MM.1S (cell line): ENCODE data around the gene XXYLT1.

ENCODE experiments used
- EZH2 ChIP-seq: fragments of 300-600 bp; sonication (generic); optimal IDR thresholded peaks from 2 replicates; pipeline ENCODE3; 2017; ENCODE audit warnings: low read depth, mild to moderate bottlenecking, antibody characterized with exemption, low read length, mixed read lengths
- TF ChIP-seq, protein P1 (sequence below): fragments of 300-600 bp; sonication (generic); IDR thresholded peaks from 2 replicates; pipeline ENCODE4 v1.5.1; 2016; ENCODE audit warnings: antibody characterized with exemption, low read length, mixed read lengths

DNA sequence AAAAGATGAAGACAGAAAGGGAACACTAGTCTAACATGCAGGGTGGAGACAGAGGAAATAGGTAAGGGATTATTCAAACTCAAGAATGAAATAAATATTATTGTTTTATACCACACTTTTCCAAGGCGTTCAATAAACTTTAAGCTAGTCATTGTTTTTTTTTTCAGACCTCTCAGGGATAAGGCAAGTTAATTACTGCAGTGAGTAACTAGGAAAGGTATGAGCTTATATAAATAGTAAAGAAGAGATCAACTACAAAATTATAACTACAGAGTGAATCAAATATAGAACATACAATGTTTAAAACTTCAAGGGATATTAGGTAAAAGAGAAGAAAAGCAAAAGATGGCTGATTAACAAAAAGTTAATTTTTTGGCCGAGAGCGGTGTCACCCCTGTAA is 31.5 kb upstream of the XXYLT1 start:
- TF ChIP-seq, protein P1, sequence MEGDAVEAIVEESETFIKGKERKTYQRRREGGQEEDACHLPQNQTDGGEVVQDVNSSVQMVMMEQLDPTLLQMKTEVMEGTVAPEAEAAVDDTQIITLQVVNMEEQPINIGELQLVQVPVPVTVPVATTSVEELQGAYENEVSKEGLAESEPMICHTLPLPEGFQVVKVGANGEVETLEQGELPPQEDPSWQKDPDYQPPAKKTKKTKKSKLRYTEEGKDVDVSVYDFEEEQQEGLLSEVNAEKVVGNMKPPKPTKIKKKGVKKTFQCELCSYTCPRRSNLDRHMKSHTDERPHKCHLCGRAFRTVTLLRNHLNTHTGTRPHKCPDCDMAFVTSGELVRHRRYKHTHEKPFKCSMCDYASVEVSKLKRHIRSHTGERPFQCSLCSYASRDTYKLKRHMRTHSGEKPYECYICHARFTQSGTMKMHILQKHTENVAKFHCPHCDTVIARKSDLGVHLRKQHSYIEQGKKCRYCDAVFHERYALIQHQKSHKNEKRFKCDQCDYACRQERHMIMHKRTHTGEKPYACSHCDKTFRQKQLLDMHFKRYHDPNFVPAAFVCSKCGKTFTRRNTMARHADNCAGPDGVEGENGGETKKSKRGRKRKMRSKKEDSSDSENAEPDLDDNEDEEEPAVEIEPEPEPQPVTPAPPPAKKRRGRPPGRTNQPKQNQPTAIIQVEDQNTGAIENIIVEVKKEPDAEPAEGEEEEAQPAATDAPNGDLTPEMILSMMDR, result no peak
- no peak for TF ChIP-seq EZH2
